B cell (primary cell): Measurements from ENCODE around the gene BCL2L1. TPM values are rescaled to one million over a fixed set of nuclear protein-coding genes. Genes with fewer than 3 reads are reported as not detected.

ENCODE experiments used
- ATAC-seq: fragments of 200-7000 bp; cut with Tn5 transposase; one replicate; pipeline ENCODE4 v1.10.0; 2021; ENCODE audit warnings: low read depth, mild to moderate bottlenecking, moderate number of reproducible peaks, moderate library complexity
- CTCF ChIA-PET: fragments of 350-600 bp; sonication (Branson Sonifier 250); formaldehyde crosslinking; loops from one replicate; lab custom pipeline; 2021; ENCODE audit warnings: antibody characterized with exemption, inconsistent platforms; lab: Charles Lee
- POLR2A ChIA-PET: fragments of 350-600 bp; sonication (Branson Sonifier 250); formaldehyde crosslinking; loops from one replicate; lab custom pipeline; 2021; ENCODE audit warnings: antibody characterized with exemption; lab: Charles Lee
- DNase-seq: peaks from one replicate; pipeline ENCODE4 v3.0.0; 2013
- H2AFZ ChIP-seq: 2 replicates; pipeline ENCODE4 v1.6.1; 2012; ENCODE audit warnings: mild to moderate bottlenecking, low read depth, low read length; ENCODE audit not compliant: insufficient read depth, poor library complexity, severe bottlenecking
- H3K27ac ChIP-seq, 2 donors: 1 replicate in 1 of 2; 2 replicates in 1 of 2; pipeline ENCODE4 v1.5.1; 2012 to 2013; ENCODE audit warnings: low read length in 2 of 2, mild to moderate bottlenecking in 2 of 2, moderate library complexity in 1 of 2
- H3K27me3 ChIP-seq, 4 experiments: fragments of 200-600 bp in 1 of 4; sonication (generic) in 1 of 4; replicated peaks in 1 of 4; 1 replicate in 2 of 4; 2 replicates in 2 of 4; pipeline versions ENCODE4 v1.6.1 to v1.7.0; 2013 to 2016; ENCODE audit warnings: low read length in 3 of 4, mild to moderate bottlenecking in 2 of 4, mixed read lengths in 1 of 4, moderate library complexity in 1 of 4; ENCODE audit not compliant: insufficient read depth in 4 of 4, control insufficient read depth in 3 of 4; ENCODE audit errors: control extremely low read depth in 1 of 4
- H3K36me3 ChIP-seq, 2 experiments: replicated peaks in 1 of 2; 1 replicate in 1 of 2; 2 replicates in 1 of 2; pipeline versions ENCODE4 v1.6.1 to v1.7.1; 2013; ENCODE audit warnings: low read length in 1 of 2; ENCODE audit not compliant: insufficient read depth in 2 of 2, control insufficient read depth in 1 of 2; ENCODE audit errors: control extremely low read depth in 1 of 2, extremely low read depth in 1 of 2
- H3K4me1 ChIP-seq, 2 donors: fragments of 200-600 bp in 1 of 2; sonication (generic) in 1 of 2; 1 replicate in 1 of 2; 2 replicates in 1 of 2; pipeline versions ENCODE4 v1.5.1 to v1.6.1; 2013 to 2017; ENCODE audit warnings: low read length in 2 of 2; ENCODE audit not compliant: control insufficient read depth in 2 of 2, insufficient read depth in 2 of 2
- H3K4me2 ChIP-seq: replicated peaks from 2 replicates; pipeline ENCODE3; 2012; ENCODE audit warnings: mild to moderate bottlenecking, low read depth, low read length; ENCODE audit not compliant: poor library complexity, severe bottlenecking
- H3K4me3 ChIP-seq, 5 experiments: fragments of 200-600 bp in 1 of 5; sonication (generic) in 1 of 5; 1 replicate in 3 of 5; 2 replicates in 2 of 5; pipeline versions ENCODE4 v1.5.1 to v1.7.0; 2011 to 2016; ENCODE audit warnings: low read length in 4 of 5, mild to moderate bottlenecking in 4 of 5, low read depth in 2 of 5, control low read depth in 1 of 5, moderate library complexity in 1 of 5; ENCODE audit not compliant: insufficient read depth in 1 of 5; ENCODE audit errors: control extremely low read depth in 1 of 5, extremely low read depth in 1 of 5
- H3K79me2 ChIP-seq: fragments of 200-600 bp; sonication (generic); one replicate; pipeline ENCODE4 v1.6.0; 2016; ENCODE audit warnings: low read length; ENCODE audit not compliant: control insufficient read depth, insufficient read depth
- H3K9ac ChIP-seq: fragments of 200-600 bp; sonication (generic); 2 replicates; pipeline ENCODE4 v1.6.1; 2017; ENCODE audit warnings: mild to moderate bottlenecking, low read length, moderate library complexity
- H3K9me3 ChIP-seq, 3 donors: one replicate each; pipeline versions ENCODE4 v1.6.1 to v1.7.1; 2013; ENCODE audit warnings: low read length in 2 of 3; ENCODE audit not compliant: control insufficient read depth in 2 of 3, insufficient read depth in 1 of 3; ENCODE audit errors: control extremely low read depth in 1 of 3
- H4K20me1 ChIP-seq: 2 replicates; pipeline ENCODE4 v1.6.0; 2012; ENCODE audit warnings: mild to moderate bottlenecking, low read length; ENCODE audit not compliant: insufficient read depth, control insufficient read depth, poor library complexity, severe bottlenecking
- H3K27ac Mint-ChIP-seq: one replicate; pipeline ENCODE4 v1.8.0; 2021; ENCODE audit warnings: mixed read lengths
- H3K27me3 Mint-ChIP-seq: one replicate; pipeline ENCODE4 v1.8.0; 2021; ENCODE audit warnings: mixed read lengths
- H3K4me1 Mint-ChIP-seq: one replicate; pipeline ENCODE4 v1.8.0; 2021; ENCODE audit warnings: mixed read lengths
- H3K4me3 Mint-ChIP-seq: one replicate; pipeline ENCODE4 v1.8.0; 2021; ENCODE audit warnings: mixed read lengths
- H3K9me3 Mint-ChIP-seq: one replicate; pipeline ENCODE4 v1.8.0; 2022; ENCODE audit warnings: mixed read lengths; ENCODE audit not compliant: insufficient read depth
- EZH2 ChIP-seq: IDR thresholded peaks from 2 replicates; pipeline ENCODE4 v1.6.1; 2012; ENCODE audit warnings: borderline replicate concordance, low read depth, mild to moderate bottlenecking, moderate library complexity, low read length; ENCODE audit not compliant: insufficient read depth, poor library complexity, severe bottlenecking
- WGBS: methylation state at CpG from one replicate; pipeline ENCODE4 v1.1.5; 2013; ENCODE audit warnings: missing lambda C conversion rate; ENCODE audit not compliant: insufficient coverage; 5-methylcytosine and 5-hydroxymethylcytosine counted together
- intact Hi-C: fragments of 100-400 bp; cut with micrococcal nuclease; formaldehyde crosslinking; loops from one replicate; pipeline ENCODE4 v1.10.0; 2022
- polyA plus RNA-seq: library from polyadenylated mRNA; depleted of rRNA; stranded (reverse); fragments of >200 nt; gene quantifications from 2 replicates; pipeline ENCODE4 v1.2.3, GENCODE V29; 2012
- total RNA-seq, 2 donors: library from RNA; stranded (reverse); fragments of 120-200 nt in 1 of 2; gene quantifications; 1 replicate in 1 of 2; 2 replicates in 1 of 2; pipeline versions ENCODE4 v1.2.3 to v1.2.4, GENCODE V29; 2013 to 2022
- TF ChIP-seq, protein P1 (sequence below): fragments of 200-600 bp; IDR thresholded peaks from one replicate; pipeline ENCODE4 v1.8.0; 2022; ENCODE audit warnings: antibody characterized with exemption, mild to moderate bottlenecking

The BCL2L1 gene
- total and polyA plus RNA-seq, 2 donors (not counting 1 experiment from before 2014, with no cell fraction given) = 10.1 to 33.0 TPM

DNA sequence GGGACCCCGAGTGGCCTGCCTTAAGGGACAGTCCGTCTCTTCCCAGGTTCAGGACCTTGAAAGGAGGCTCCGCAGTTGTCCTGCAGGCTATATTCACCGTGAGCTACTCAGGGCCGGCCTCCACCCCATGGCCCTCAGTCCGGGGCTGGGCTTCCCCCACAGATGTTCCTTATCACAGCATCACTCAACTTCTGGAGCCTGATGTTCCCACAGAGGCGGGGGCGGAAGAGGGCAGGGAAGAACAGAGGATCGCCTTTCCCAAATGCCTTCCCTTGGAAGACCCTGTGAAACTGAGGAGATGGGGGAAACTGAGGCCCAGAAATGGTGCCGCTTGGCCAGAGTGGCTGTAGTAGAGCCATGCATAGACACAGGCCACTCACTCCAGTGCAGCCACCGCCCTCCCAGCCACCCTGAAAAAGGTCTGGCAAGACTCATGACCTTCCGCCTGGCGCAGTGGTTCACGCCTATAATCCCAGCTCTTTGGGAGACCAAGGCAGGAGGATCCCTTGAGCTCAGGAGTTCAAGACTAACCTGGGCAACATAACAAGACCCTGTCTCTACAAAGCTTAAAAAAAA is 89.2 kb downstream of the BCL2L1 start:
- TF ChIP-seq, protein P1, sequence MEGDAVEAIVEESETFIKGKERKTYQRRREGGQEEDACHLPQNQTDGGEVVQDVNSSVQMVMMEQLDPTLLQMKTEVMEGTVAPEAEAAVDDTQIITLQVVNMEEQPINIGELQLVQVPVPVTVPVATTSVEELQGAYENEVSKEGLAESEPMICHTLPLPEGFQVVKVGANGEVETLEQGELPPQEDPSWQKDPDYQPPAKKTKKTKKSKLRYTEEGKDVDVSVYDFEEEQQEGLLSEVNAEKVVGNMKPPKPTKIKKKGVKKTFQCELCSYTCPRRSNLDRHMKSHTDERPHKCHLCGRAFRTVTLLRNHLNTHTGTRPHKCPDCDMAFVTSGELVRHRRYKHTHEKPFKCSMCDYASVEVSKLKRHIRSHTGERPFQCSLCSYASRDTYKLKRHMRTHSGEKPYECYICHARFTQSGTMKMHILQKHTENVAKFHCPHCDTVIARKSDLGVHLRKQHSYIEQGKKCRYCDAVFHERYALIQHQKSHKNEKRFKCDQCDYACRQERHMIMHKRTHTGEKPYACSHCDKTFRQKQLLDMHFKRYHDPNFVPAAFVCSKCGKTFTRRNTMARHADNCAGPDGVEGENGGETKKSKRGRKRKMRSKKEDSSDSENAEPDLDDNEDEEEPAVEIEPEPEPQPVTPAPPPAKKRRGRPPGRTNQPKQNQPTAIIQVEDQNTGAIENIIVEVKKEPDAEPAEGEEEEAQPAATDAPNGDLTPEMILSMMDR = no peak
- no peak for TF ChIP-seq EZH2
- Mint-ChIP-seq H3K27me3 (no peaks in the 10 kb centered on the region), H3K9me3 (no peaks in the 10 kb centered on the region), H3K27ac (no peak overlapping the region), H3K4me1 (peaks cover 4% of the 10 kb centered on the region), H3K4me3 (no peak overlapping the region)
- no peak for ATAC-seq
- H3K4me1 ChIP-seq = no peaks in the 10 kb centered on the region
- ChIA-PET POLR2A (interaction anchor here (0.9 kb wide), 1 partner anchor 90 kb away, joined by 5 read pairs; no protein-coding TSS in a partner anchor), CTCF (interaction anchor here (0.6 to 3.5 kb wide), 19 partner anchors 7 to 1843 kb away, joined by 3 to 33 read pairs (median 4); partner anchors contain the start of genes BCL2L1 and TPX2)
- H4K20me1 ChIP-seq = no peaks in the 10 kb centered on the region
- H3K9ac ChIP-seq = no peak overlapping the region
- no peaks in the 10 kb centered on the region for H3K27me3 ChIP-seq
- no peak overlapping the region for H3K27ac ChIP-seq
- H2AFZ ChIP-seq = no peak overlapping the region
- intact Hi-C loops = no loop called here
- WGBS = 97% methylated on average over 10 of the region's 14 CpGs
- no peaks in the 10 kb centered on the region for H3K9me3 ChIP-seq
- no peak overlapping the region for H3K4me3 ChIP-seq
- DNase-seq = no peak
- H3K36me3 ChIP-seq = no peaks in the 10 kb centered on the region
- H3K79me2 ChIP-seq = no peaks in the 10 kb centered on the region
- H3K4me2 ChIP-seq = no peak overlapping the region

DNA sequence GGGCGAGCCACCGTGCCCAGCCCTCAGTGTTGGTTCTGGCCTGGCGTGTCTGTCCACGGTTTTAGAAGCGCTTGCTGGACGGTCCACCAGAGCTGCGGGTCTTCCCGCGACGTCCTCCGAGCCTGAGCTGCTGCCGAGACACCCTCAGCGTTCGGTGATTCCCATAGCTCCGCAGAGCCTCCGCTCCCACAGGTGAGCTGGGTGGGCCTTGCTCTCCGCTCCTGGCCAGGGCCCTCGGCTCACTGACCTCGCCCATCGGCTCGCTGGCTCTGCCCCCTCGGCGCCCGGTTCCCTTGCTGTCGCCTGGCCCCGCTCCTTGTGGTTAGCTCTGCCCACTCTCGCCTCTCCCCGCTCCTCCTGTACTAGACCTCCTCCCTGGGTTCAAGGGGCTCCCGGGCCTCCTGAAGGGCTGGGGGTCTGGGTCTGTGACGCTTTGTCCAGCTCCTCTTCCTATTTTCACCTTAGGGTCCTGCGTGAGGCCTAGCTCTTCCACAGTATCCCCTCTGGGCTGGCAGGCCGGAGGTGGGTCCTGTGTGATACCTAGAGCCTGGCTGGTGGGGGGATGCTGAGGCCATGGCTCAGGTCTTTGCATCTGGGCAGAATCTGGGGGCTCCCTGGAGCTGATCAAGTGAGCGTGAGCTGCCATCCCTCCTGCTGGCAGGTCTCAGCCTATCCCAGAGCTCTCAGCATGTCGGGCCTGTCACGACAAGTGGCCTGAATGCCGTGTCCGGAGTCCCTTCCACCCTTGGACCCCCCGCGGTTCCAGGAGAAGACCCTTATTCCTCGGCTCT is 89.9 kb downstream of the BCL2L1 start:
- Mint-ChIP-seq H3K9me3 (no peaks in the 10 kb centered on the region), H3K4me3 (no peak overlapping the region), H3K4me1 (peaks cover 4% of the 10 kb centered on the region), H3K27ac (no peak overlapping the region), H3K27me3 (no peaks in the 10 kb centered on the region)
- intact Hi-C loops = no loop called here
- Histone ChIP-seq H3K9ac (no peak overlapping the region), H3K27ac (no peak overlapping the region), H3K4me3 (no peak overlapping the region), H3K4me2 (no peak overlapping the region), H3K79me2 (no peaks in the 10 kb centered on the region), H3K4me1 (no peaks in the 10 kb centered on the region), H3K9me3 (no peaks in the 10 kb centered on the region), H2AFZ (no peak overlapping the region), H4K20me1 (no peaks in the 10 kb centered on the region), H3K27me3 (no peaks in the 10 kb centered on the region), H3K36me3 (no peaks in the 10 kb centered on the region)
- ChIA-PET CTCF (interaction anchor here (0.7 to 3.5 kb wide), 9 partner anchors 9 to 95 kb away, joined by 3 to 15 read pairs (median 3); no protein-coding TSS in a partner anchor), POLR2A (interaction anchor here (0.9 kb wide), 1 partner anchor 91 kb away, joined by 5 read pairs; no protein-coding TSS in a partner anchor)
- WGBS = 96% methylated on average over 36 of the region's 40 CpGs
- TF ChIP-seq, protein P1 = no peak
- no peak for TF ChIP-seq EZH2
- DNase-seq (no peak), ATAC-seq (no peak)
